Type B pancreatic cell (in vitro differentiated cells): ENCODE results near the gene GNPTAB. TPM values are rescaled to one million over a fixed set of nuclear protein-coding genes. Genes with fewer than 3 reads are reported as not detected.
A peak's percentile ranks its signal among the peaks of the same experiment; 100 is the strongest.

Experiments used
- DNase-seq: peaks from one replicate; pipeline ENCODE4 v3.0.0; 2021; ENCODE audit warnings: mixed read lengths; ENCODE audit not compliant: unreplicated experiment; ENCODE audit errors: extremely low spot score
- H3K27ac Mint-ChIP-seq: 2 replicates; pipeline ENCODE4 v1.8.0; 2021; ENCODE audit warnings: mild to moderate bottlenecking, mixed read lengths
- H3K27me3 Mint-ChIP-seq: 2 replicates; pipeline ENCODE4 v1.8.0; 2021; ENCODE audit warnings: mixed read lengths
- H3K36me3 Mint-ChIP-seq: 2 replicates; pipeline ENCODE4 v1.8.0; 2021; ENCODE audit warnings: mixed read lengths
- H3K4me1 Mint-ChIP-seq: one replicate; pipeline ENCODE4 v1.8.0; 2021; ENCODE audit warnings: mixed read lengths; ENCODE audit not compliant: unreplicated experiment
- H3K4me3 Mint-ChIP-seq: 2 replicates; pipeline ENCODE4 v1.8.0; 2021; ENCODE audit warnings: mild to moderate bottlenecking, mixed read lengths
- H3K9me3 Mint-ChIP-seq: 2 replicates; pipeline ENCODE4 v1.8.0; 2021; ENCODE audit warnings: mixed read lengths
- total RNA-seq: library from RNA; stranded (reverse); gene quantifications from 2 replicates; pipeline ENCODE4 v1.2.1, GENCODE V29; 2021; ENCODE audit warnings: low replicate concordance
- TF ChIP-seq, protein P1 (sequence below): fragments of 200-600 bp; sonication (generic); conservative IDR thresholded peaks from 2 replicates; pipeline ENCODE4 v1.5.0; 2021; ENCODE audit warnings: antibody characterized with exemption, mild to moderate bottlenecking

The GNPTAB gene
- total RNA-seq, 1 donor from 2014 or later = 29.4 TPM

DNA sequence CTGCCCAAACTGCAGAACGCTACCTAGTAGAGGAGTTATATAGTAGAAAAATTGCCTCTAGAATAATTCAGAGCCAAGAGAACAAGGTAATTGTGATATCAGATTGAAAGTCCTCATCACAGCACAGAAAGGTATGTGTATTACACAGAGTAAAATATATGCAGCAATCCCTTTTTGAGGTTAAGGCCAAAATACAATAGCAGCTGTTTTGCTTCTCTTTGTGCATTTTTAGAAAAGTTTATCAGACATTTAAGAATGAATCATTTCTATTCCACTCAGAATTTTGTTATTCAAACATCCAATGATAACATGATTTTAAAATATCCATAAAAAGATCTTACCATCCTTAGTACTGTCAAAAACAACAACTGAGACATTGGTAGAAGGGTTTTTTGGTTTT, 45.1 kb downstream of the GNPTAB start:
- Mint-ChIP-seq H3K36me3 (peaks cover 25% of the 10 kb centered on the region), H3K9me3 (no peaks in the 10 kb centered on the region), H3K4me3 (no peak overlapping the region), H3K27me3 (no peaks in the 10 kb centered on the region), H3K27ac (no peak overlapping the region), H3K4me1 (peaks cover 10% of the 10 kb centered on the region)
- TF ChIP-seq, protein P1, sequence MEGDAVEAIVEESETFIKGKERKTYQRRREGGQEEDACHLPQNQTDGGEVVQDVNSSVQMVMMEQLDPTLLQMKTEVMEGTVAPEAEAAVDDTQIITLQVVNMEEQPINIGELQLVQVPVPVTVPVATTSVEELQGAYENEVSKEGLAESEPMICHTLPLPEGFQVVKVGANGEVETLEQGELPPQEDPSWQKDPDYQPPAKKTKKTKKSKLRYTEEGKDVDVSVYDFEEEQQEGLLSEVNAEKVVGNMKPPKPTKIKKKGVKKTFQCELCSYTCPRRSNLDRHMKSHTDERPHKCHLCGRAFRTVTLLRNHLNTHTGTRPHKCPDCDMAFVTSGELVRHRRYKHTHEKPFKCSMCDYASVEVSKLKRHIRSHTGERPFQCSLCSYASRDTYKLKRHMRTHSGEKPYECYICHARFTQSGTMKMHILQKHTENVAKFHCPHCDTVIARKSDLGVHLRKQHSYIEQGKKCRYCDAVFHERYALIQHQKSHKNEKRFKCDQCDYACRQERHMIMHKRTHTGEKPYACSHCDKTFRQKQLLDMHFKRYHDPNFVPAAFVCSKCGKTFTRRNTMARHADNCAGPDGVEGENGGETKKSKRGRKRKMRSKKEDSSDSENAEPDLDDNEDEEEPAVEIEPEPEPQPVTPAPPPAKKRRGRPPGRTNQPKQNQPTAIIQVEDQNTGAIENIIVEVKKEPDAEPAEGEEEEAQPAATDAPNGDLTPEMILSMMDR = no peak
- no peak for DNase-seq

DNA sequence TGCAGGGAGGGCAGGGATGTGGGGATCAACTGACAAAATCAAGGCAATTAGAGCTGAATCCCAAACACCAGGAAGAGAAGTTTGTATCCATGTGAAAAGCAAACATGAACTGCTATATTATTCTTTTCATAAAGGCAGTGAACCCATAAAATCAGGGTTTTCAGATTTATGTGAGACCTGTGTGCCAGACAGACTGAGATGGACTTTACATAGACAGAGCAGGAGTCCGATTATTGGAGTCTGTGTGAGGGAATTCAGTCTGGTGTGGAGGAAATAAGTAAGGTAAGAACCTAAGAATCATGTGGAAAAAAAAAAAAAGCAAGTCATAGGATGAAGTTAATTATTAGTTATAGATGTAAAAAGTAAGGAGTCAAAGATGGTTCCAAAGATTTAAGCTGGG, 46.4 kb downstream of the GNPTAB start:
- Mint-ChIP-seq H3K4me1 (peaks cover 10% of the 10 kb centered on the region), H3K36me3 (peaks cover 17% of the 10 kb centered on the region), H3K4me3 (no peak overlapping the region), H3K9me3 (no peaks in the 10 kb centered on the region), H3K27me3 (no peaks in the 10 kb centered on the region), H3K27ac (no peak overlapping the region)
- DNase-seq = no peak
- TF ChIP-seq, protein P1 = no peak

DNA sequence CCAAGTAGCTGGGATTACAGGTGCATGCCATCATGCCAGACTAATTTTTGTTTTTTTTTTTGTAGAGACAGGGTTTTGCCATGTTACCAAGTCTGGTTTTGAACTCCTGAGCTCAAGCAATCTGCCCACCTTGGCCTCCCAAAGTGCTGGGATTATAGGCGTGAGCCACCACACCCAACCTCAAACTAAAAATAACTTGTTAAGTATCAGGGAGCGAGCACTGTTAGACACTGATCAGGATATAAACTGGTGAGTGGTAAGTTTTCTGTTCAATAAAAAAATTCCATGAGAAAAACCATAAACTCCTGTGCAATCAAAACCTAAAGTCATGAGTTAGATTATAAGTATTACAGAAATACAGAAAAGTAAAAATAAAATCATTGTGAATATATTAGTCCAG, 46.9 kb downstream of the GNPTAB start:
- no peak overlapping the region for H3K27ac Mint-ChIP-seq
- peaks cover 13% of the 10 kb centered on the region for H3K36me3 Mint-ChIP-seq
- no peak overlapping the region for H3K4me3 Mint-ChIP-seq
- H3K9me3 Mint-ChIP-seq = no peaks in the 10 kb centered on the region
- peaks cover 10% of the 10 kb centered on the region for H3K4me1 Mint-ChIP-seq
- no peaks in the 10 kb centered on the region for H3K27me3 Mint-ChIP-seq
- DNase-seq = no peak
- TF ChIP-seq, protein P1 = no peak

DNA sequence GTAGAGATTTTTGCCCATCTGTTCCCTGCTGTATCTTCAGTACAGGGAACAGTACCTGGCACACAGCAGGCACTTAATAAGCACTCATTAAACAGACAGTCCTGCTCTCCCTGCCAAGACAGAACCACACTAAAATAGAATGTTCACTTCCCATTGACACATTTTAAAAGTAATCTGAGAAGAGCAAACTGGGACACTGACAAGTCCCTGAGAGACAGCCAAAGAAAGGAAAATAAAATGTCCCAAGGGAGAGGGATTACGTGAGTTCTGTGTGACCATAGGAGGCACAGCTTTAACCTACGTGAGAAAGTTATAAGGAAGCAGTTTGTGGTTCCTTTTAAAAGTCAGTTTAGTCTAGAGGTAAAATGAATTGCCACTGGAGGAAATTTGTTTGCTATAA, 47.6 kb downstream of the GNPTAB start:
- Mint-ChIP-seq H3K36me3 (peaks cover 13% of the 10 kb centered on the region), H3K27me3 (no peaks in the 10 kb centered on the region), H3K9me3 (no peaks in the 10 kb centered on the region), H3K27ac (peak overlapping the region; percentile 83), H3K4me1 (peaks cover 10% of the 10 kb centered on the region), H3K4me3 (peak overlapping the region; percentile 9)
- no peak for DNase-seq
- TF ChIP-seq, protein P1 = no peak

DNA sequence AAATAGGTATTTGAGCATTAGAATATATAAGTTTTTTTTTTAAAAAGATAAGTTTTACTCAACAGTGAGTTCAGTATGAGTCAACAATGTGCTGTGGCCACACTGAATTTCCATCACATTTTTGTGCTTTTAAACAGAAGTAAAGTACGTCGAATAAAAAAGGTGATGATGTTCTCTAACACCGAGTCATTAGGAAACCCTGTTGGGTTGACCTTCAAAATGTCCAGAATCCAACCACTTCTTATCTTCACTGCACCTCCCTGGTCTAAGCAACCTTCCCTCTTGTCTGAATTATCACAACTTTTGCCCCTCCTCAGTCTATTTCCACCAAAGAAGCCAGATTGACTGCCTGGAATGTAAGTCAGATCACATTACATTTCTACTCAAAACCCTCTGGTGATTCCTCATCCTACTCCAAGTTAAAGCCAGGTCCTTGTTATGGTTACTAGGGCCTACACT, 48.5 kb downstream of the GNPTAB start:
- H3K4me1 Mint-ChIP-seq = peaks cover 10% of the 10 kb centered on the region
- H3K27ac Mint-ChIP-seq = peak overlapping the region; percentile 83
- peak overlapping the region; percentile 5 for H3K4me3 Mint-ChIP-seq
- H3K27me3 Mint-ChIP-seq = no peaks in the 10 kb centered on the region
- TF ChIP-seq, protein P1 = no peak
- H3K9me3 Mint-ChIP-seq = no peaks in the 10 kb centered on the region
- DNase-seq = no peak
- H3K36me3 Mint-ChIP-seq = peaks cover 15% of the 10 kb centered on the region

DNA sequence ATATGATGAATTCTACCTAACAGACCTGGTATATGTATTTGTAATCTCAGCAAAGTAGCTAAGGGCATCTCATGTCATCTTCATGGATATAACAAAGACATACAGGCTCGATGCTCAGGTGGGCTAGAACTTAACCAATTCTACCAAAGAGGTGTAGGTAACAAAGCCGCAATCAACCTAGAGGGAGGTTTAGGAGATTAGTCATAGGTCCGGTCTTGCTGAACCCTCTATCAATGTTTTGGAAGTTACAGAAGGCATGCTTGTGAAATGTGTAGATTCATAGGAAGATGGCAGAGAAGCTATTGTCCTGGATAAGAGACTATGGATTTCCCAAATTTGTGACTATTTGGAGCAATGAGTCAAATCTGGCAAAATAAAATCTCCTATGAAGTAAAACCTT, 48.9 kb downstream of the GNPTAB start:
- TF ChIP-seq, protein P1 = no peak
- H3K36me3 Mint-ChIP-seq = peaks cover 16% of the 10 kb centered on the region

More for the DNA sequence above, 48.9 kb downstream of the GNPTAB start:
- no peaks in the 10 kb centered on the region for H3K9me3 Mint-ChIP-seq
- no peak overlapping the region for H3K4me3 Mint-ChIP-seq
- H3K27ac Mint-ChIP-seq = no peak overlapping the region
- DNase-seq = no peak
- H3K4me1 Mint-ChIP-seq = peaks cover 10% of the 10 kb centered on the region
- H3K27me3 Mint-ChIP-seq = no peaks in the 10 kb centered on the region
